Kidney epithelial cell (primary cell): Measurements from ENCODE around the gene CCL26. TPM values are rescaled to one million over a fixed set of nuclear protein-coding genes. Genes with fewer than 3 reads are reported as not detected.

Experiments used
- DNase-seq: peaks from one replicate; pipeline ENCODE4 v3.0.0-alpha.2; 2010; ENCODE audit warnings: low read depth
- H3K27me3 ChIP-seq: 2 replicates; pipeline ENCODE4 v1.6.0; 2011; ENCODE audit warnings: low read length; ENCODE audit not compliant: control insufficient read depth, insufficient read depth
- H3K36me3 ChIP-seq: 2 replicates; pipeline ENCODE4 v1.5.1; 2011; ENCODE audit warnings: low read length; ENCODE audit not compliant: control insufficient read depth, insufficient read depth
- H3K4me3 ChIP-seq: 2 replicates; pipeline ENCODE4 v1.5.1; 2011; ENCODE audit warnings: low read depth, mild to moderate bottlenecking, control low read depth, low read length
- total RNA-seq: library from RNA; depleted of rRNA; stranded (reverse); fragments of >200 nt; gene quantifications from 2 replicates; pipeline ENCODE4 v1.2.3, GENCODE V29; 2015
- TF ChIP-seq, protein P1 (sequence below): IDR thresholded peaks from 2 replicates; pipeline ENCODE4 v1.5.1; 2011; ENCODE audit warnings: mild to moderate bottlenecking, moderate library complexity, low read length, control low read depth, inconsistent platforms; ENCODE audit not compliant: insufficient read depth, poor library complexity, severe bottlenecking

The CCL26 gene, protein sequence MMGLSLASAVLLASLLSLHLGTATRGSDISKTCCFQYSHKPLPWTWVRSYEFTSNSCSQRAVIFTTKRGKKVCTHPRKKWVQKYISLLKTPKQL
- total RNA-seq: not detected in 2 replicates

DNA sequence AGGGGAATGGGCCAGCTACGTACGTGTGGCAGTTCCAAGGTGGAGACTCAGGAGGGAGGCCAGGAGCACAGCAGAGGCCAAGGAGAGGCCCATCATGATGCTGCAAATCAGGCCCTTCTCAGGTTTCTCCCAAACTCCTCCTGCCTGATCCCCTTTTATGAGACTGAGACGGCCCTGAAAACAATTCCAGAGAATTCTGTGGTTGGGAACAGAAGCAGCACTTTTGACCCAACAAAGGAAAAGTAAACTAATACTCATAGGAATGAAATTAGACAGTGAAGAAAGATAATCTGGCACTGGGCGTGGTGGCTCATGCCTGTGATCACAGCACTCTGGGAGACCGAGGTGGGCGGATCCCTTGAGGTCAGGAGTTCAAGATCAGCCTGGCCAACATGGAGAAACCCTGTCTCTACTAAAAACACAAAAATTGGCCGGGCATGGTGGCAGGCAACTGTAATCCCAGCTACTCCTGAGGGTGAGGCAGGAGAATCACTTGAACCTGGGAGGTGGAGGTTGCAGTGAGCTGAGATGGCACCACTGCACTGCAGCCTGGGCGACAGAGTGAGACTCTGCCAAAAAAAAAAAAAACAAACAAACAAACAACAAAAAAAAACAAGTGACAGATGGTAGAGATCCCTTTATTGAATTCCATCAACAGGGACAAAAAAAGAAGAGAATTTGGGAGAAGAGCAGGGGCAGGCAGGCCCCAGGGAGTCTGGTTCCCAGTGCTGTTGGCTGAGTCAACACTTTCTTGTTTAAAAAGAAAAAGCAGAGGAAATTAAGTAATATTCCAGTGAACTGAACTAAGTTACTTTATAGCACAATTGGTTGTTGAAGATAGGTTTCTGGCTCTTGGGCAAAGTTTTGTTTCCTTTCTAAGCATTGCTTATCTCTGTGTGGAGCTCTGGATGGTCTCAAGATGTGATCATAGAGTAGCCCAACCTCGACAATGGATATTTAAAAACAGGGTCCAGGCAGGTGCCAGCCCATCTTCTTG lies at the start of gene CCL26:
CCL26 (minus strand) TSS at position 131 of the 997 bp plus-strand sequence; CDS start at position 96, 35 bp downstream.
- no peaks in the 10 kb centered on the region for H3K27me3 ChIP-seq
- DNase-seq: peak; percentile 19
- TF ChIP-seq, protein P1, sequence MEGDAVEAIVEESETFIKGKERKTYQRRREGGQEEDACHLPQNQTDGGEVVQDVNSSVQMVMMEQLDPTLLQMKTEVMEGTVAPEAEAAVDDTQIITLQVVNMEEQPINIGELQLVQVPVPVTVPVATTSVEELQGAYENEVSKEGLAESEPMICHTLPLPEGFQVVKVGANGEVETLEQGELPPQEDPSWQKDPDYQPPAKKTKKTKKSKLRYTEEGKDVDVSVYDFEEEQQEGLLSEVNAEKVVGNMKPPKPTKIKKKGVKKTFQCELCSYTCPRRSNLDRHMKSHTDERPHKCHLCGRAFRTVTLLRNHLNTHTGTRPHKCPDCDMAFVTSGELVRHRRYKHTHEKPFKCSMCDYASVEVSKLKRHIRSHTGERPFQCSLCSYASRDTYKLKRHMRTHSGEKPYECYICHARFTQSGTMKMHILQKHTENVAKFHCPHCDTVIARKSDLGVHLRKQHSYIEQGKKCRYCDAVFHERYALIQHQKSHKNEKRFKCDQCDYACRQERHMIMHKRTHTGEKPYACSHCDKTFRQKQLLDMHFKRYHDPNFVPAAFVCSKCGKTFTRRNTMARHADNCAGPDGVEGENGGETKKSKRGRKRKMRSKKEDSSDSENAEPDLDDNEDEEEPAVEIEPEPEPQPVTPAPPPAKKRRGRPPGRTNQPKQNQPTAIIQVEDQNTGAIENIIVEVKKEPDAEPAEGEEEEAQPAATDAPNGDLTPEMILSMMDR: no peak
- no peaks in the 10 kb centered on the region for H3K36me3 ChIP-seq
- no peak within 1 kb of the TSS for H3K4me3 ChIP-seq

DNA sequence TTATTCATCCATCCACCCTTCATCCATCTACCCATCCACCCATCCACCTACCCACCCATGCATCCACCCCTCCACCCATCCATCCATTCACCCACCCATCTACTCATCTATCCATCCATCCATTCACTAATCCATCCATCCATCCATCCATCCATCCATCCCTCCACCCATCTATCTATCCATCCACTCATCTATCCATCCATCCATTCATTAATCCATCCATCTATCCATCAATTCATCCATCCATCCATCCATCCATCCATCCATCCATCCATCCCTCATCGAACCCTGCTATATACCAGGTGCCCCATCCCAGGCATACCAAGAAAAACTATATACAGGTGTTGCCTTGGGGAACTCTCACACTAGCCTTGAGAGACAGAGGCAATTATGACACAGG lies 48.7 kb upstream of the CCL26 start:
- TF ChIP-seq, protein P1: no peak

DNA sequence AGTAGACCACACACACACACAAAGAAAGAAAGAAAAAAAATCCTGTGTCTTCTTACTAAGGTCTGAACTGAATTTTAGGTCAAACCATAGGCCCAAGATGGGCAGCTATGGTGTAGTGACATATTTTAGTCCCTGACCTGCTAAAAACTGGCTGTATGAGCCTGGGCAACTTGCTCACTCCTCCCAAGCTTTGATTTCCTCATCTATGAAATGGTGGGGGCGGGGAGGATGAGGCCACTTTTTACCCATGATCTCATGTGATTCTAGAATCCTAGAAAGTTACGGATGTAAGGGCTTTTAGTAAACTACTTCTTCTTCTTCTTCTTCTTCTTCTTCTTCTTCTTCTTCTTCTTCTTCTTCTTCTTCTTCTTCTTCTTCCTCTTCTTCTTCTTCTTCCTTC lies 47.7 kb upstream of the CCL26 start:
- TF ChIP-seq, protein P1: no peak
- no peaks in the 10 kb centered on the region for H3K36me3 ChIP-seq
- DNase-seq: no peak
- peaks cover 6% of the 10 kb centered on the region for H3K27me3 ChIP-seq
- H3K4me3 ChIP-seq: no peak overlapping the region

More for the DNA sequence above, 48.7 kb upstream of the CCL26 start:
- no peak overlapping the region for H3K4me3 ChIP-seq
- no peak for DNase-seq
- no peaks in the 10 kb centered on the region for H3K36me3 ChIP-seq
- H3K27me3 ChIP-seq: peaks cover 2% of the 10 kb centered on the region

DNA sequence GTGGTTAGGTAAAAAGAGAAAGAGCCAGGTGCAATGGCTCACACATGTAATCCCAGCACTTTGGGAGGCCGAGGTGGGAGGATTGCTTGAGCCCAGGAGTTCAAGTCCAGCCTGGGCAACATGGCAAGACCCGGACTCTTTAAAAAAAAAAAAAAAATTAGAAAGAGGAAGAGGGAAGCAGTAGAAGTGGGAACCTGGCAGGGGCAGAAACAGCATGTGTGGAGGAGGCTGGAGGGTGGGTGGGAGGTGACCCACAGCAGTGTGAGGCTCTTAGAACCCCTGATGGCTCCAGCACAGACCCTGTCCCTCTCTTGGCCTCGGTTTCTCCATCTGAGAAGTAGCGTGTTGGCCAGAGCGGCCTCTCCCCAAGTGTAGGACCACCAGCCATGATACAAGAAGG lies 46.5 kb upstream of the CCL26 start:
- Histone ChIP-seq H3K36me3 (no peaks in the 10 kb centered on the region), H3K27me3 (peaks cover 6% of the 10 kb centered on the region), H3K4me3 (no peak overlapping the region)
- DNase-seq: no peak
- TF ChIP-seq, protein P1: no peak

DNA sequence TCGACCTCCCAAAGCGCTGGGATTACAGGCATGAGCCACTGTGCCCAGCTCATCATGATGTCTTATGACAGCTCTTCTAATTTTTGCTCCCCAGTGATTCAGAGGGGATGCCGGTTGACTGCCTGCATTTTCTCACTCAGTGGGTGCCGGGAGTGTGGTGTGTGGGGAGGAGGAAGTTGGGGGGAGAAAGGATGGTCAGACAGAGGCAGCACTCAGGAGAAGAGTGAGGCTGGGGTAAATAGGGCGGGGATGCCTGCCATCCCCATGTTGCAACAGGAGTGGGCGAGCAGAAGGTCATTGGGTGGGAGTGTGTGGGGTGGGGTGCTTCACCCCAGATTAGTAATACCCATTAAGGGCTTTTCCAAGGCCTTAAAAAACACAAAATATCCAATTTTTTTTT lies 45.1 kb upstream of the CCL26 start:
- TF ChIP-seq, protein P1: no peak
- Histone ChIP-seq H3K36me3 (no peaks in the 10 kb centered on the region), H3K4me3 (no peak overlapping the region), H3K27me3 (peaks cover 6% of the 10 kb centered on the region)
- no peak for DNase-seq
